Measurements from ENCODE around the gene NCAPG2. TPM values are rescaled to one million over a fixed set of nuclear protein-coding genes. Genes with fewer than 3 reads are reported as not detected.

The NCAPG2 gene
- total and polyA plus RNA-seq, 2 experiments from 2014 or later, result 38.7 to 91.2 TPM

DNA sequence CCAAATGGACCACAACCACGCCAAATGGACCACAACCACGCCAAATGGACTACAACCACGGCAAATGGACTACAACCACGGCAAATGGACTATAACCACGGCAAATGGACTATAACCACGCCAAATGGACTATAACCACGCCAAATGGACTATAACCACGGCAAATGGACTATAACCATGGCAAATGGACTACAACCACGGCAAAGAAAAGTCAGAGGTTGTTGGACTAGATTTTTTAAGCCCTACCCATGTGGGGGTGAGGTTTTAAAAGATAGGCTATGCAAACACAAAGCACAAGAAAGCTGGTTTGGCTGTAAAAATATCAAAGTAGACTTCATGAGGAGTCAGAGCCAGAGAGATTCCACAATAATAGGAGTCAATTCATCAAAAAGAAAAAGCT, 55.8 kb downstream of the NCAPG2 start (continued):
- TF ChIP-seq, protein P1, sequence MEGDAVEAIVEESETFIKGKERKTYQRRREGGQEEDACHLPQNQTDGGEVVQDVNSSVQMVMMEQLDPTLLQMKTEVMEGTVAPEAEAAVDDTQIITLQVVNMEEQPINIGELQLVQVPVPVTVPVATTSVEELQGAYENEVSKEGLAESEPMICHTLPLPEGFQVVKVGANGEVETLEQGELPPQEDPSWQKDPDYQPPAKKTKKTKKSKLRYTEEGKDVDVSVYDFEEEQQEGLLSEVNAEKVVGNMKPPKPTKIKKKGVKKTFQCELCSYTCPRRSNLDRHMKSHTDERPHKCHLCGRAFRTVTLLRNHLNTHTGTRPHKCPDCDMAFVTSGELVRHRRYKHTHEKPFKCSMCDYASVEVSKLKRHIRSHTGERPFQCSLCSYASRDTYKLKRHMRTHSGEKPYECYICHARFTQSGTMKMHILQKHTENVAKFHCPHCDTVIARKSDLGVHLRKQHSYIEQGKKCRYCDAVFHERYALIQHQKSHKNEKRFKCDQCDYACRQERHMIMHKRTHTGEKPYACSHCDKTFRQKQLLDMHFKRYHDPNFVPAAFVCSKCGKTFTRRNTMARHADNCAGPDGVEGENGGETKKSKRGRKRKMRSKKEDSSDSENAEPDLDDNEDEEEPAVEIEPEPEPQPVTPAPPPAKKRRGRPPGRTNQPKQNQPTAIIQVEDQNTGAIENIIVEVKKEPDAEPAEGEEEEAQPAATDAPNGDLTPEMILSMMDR (conservative IDR thresholded peaks at IDR 0.05; ENCODE audit: low read depth in 2 of 2), result no peak

DNA sequence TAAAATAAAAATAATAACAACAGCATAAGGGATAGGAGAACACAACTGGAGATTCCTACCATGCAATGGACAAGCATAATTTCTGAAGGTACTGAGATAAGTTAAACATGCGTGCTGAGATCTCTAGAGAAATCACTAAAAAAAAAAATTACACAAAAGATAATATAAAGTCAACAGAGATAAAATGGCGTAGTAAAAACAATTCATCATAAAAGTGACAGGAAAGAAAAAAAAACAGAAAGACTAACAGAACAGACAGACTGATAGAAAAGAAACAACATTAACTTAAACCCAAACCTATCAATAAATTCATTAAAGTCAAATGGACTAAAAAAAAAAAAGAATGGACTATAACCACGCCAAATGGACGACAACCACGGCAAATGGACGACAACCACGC, 56.4 kb downstream of the NCAPG2 start:
- H3K36me3 Mint-ChIP-seq (ENCODE audit: low read depth), result peaks cover 88% of the 10 kb centered on the region
- no peak for DNase-seq (ENCODE audit: low spot score)
- no peak overlapping the region for H3K4me2 ChIP-seq
- no peaks in the 10 kb centered on the region for H3K9me2 ChIP-seq (ENCODE audit: insufficient read depth)
- no peaks in the 10 kb centered on the region for H3K4me1 ChIP-seq (ENCODE audit: insufficient read depth)
- H3K27ac Mint-ChIP-seq, result no peak overlapping the region
- peaks cover 72% of the 10 kb centered on the region; the same call in 1 of the 2 replicates for H3K36me3 ChIP-seq (ENCODE audit: insufficient read depth)
- peaks cover 27% of the 10 kb centered on the region for H3K79me2 ChIP-seq (replicated peaks; ENCODE audit: insufficient read depth)
- no peaks in the 10 kb centered on the region for H3K27me3 ChIP-seq (ENCODE audit: insufficient read depth)
- no peak for ATAC-seq
- H4K20me1 ChIP-seq (replicated peaks; ENCODE audit: insufficient read depth), result 0 out of 2 replicates have a peak, but pooled peaks cover 17% of the 10 kb centered on the region
- no peak overlapping the region for H3K27ac ChIP-seq (ENCODE audit: low read depth)
- H3K9me3 Mint-ChIP-seq, result no peaks in the 10 kb centered on the region
- no peaks in the 10 kb centered on the region for H3K4me1 Mint-ChIP-seq
- H3F3A ChIP-seq (replicated peaks; ENCODE audit: low read depth), result no peaks in the 10 kb centered on the region
- H3K4me3 ChIP-seq, result no peak overlapping the region
- H2AFZ ChIP-seq, result no peak overlapping the region
- H3K4me3 Mint-ChIP-seq, result no peak overlapping the region
- H3K27me3 Mint-ChIP-seq (ENCODE audit: insufficient read depth, low read depth, poor library complexity), result no peaks in the 10 kb centered on the region
- TF ChIP-seq ZNF114 (CRISPR knock-in tag; IDR thresholded peaks at IDR 0.05) (no peak), POLR2AphosphoS5 (IDR thresholded peaks at IDR 0.05; ENCODE audit: low read depth) (no peak), CREB1 (CRISPR knock-in tag; IDR thresholded peaks at IDR 0.05; ENCODE audit: low read depth) (no peak), NANOG (IDR thresholded peaks at IDR 0.05; ENCODE audit: borderline replicate concordance) (no peak), STAT1 (IDR thresholded peaks at IDR 0.05; ENCODE audit: unreplicated experiment) (no peak), EZH2phosphoT487 (IDR thresholded peaks at IDR 0.05; ENCODE audit: unreplicated experiment) (no peak), JUNB (IDR thresholded peaks at IDR 0.05; ENCODE audit: unreplicated experiment) (no peak), ZNF331 (CRISPR knock-in tag; IDR thresholded peaks at IDR 0.05; ENCODE audit: low read depth) (no peak)
- TF ChIP-seq, protein P1 (conservative IDR thresholded peaks at IDR 0.05; ENCODE audit: low read depth in 2 of 2), result no peak
- TF ChIP-seq, protein P2, sequence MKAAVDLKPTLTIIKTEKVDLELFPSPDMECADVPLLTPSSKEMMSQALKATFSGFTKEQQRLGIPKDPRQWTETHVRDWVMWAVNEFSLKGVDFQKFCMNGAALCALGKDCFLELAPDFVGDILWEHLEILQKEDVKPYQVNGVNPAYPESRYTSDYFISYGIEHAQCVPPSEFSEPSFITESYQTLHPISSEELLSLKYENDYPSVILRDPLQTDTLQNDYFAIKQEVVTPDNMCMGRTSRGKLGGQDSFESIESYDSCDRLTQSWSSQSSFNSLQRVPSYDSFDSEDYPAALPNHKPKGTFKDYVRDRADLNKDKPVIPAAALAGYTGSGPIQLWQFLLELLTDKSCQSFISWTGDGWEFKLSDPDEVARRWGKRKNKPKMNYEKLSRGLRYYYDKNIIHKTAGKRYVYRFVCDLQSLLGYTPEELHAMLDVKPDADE (IDR thresholded peaks at IDR 0.05), result no peak
- TF ChIP-seq, protein P3, sequence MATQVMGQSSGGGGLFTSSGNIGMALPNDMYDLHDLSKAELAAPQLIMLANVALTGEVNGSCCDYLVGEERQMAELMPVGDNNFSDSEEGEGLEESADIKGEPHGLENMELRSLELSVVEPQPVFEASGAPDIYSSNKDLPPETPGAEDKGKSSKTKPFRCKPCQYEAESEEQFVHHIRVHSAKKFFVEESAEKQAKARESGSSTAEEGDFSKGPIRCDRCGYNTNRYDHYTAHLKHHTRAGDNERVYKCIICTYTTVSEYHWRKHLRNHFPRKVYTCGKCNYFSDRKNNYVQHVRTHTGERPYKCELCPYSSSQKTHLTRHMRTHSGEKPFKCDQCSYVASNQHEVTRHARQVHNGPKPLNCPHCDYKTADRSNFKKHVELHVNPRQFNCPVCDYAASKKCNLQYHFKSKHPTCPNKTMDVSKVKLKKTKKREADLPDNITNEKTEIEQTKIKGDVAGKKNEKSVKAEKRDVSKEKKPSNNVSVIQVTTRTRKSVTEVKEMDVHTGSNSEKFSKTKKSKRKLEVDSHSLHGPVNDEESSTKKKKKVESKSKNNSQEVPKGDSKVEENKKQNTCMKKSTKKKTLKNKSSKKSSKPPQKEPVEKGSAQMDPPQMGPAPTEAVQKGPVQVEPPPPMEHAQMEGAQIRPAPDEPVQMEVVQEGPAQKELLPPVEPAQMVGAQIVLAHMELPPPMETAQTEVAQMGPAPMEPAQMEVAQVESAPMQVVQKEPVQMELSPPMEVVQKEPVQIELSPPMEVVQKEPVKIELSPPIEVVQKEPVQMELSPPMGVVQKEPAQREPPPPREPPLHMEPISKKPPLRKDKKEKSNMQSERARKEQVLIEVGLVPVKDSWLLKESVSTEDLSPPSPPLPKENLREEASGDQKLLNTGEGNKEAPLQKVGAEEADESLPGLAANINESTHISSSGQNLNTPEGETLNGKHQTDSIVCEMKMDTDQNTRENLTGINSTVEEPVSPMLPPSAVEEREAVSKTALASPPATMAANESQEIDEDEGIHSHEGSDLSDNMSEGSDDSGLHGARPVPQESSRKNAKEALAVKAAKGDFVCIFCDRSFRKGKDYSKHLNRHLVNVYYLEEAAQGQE (IDR thresholded peaks at IDR 0.05; ENCODE audit: unreplicated experiment), result no peak

Data from GM23338 (cell line).